ENCODE measurements around the gene SYNM.
"Not testable (repeated sequence)": the region's sequence is repeated elsewhere in the genome, so short reads cannot be mapped to it uniquely, and the experiment has no call there.

SYNM gene

GRCh38 chr15:99062226-99062625 lies 42.7 kb upstream of the SYNM start:
- no peak overlapping the region for H3K4me3 ChIP-seq (replicated peaks; ENCODE audit: low read depth, low read length)
- DNase-seq (ENCODE audit: low read depth), result no peak
- no peak for TF ChIP-seq CTCF (IDR thresholded peaks at IDR 0.05; ENCODE audit: low read length, missing control alignments)

- no peak overlapping the region for H3K4me3 ChIP-seq (replicated peaks; ENCODE audit: low read depth, low read length)
- no peak for DNase-seq (ENCODE audit: low read depth)
- no peak for TF ChIP-seq CTCF (IDR thresholded peaks at IDR 0.05; ENCODE audit: low read length, missing control alignments)
These were observed 36.7 kb upstream of the SYNM start for GRCh38 chr15:99068186-99068585.

GRCh38 chr15:99070208-99070607 lies 34.7 kb upstream of the SYNM start:
- no peak overlapping the region for H3K4me3 ChIP-seq (replicated peaks; ENCODE audit: low read depth, low read length)
- no peak for DNase-seq (ENCODE audit: low read depth)
- no peak for TF ChIP-seq CTCF (IDR thresholded peaks at IDR 0.05; ENCODE audit: low read length, missing control alignments)

- TF ChIP-seq CTCF (IDR thresholded peaks at IDR 0.05; ENCODE audit: low read length, missing control alignments), result no peak
- no peak overlapping the region for H3K4me3 ChIP-seq (replicated peaks; ENCODE audit: low read depth, low read length)
- DNase-seq (ENCODE audit: low read depth), result no peak
These were observed 33.7 kb upstream of the SYNM start for GRCh38 chr15:99071091-99071680.

- no peak for TF ChIP-seq CTCF (IDR thresholded peaks at IDR 0.05; ENCODE audit: low read length, missing control alignments)
- H3K4me3 ChIP-seq (replicated peaks; ENCODE audit: low read depth, low read length), result no peak overlapping the region
- no peak for DNase-seq (ENCODE audit: low read depth)
These were observed 31.7 kb upstream of the SYNM start for GRCh38 chr15:99073008-99073717.

- no peak overlapping the region for H3K4me3 ChIP-seq (replicated peaks; ENCODE audit: low read depth, low read length)
- DNase-seq (ENCODE audit: low read depth), result no peak
- TF ChIP-seq CTCF (IDR thresholded peaks at IDR 0.05; ENCODE audit: low read length, missing control alignments), result no peak
These were observed 30.4 kb upstream of the SYNM start for GRCh38 chr15:99074446-99074845.

GRCh38 chr15:99075059-99075652 lies 29.7 kb upstream of the SYNM start:
- DNase-seq (ENCODE audit: low read depth); H3K4me3 ChIP-seq (replicated peaks; ENCODE audit: low read depth, low read length): not testable (repeated sequence)
